ENCODE results near the gene USP17L12.
"Not testable (repeated sequence)": the region's sequence is repeated elsewhere in the genome, so short reads cannot be mapped to it uniquely, and the experiment has no call there.

Gene USP17L12, protein sequence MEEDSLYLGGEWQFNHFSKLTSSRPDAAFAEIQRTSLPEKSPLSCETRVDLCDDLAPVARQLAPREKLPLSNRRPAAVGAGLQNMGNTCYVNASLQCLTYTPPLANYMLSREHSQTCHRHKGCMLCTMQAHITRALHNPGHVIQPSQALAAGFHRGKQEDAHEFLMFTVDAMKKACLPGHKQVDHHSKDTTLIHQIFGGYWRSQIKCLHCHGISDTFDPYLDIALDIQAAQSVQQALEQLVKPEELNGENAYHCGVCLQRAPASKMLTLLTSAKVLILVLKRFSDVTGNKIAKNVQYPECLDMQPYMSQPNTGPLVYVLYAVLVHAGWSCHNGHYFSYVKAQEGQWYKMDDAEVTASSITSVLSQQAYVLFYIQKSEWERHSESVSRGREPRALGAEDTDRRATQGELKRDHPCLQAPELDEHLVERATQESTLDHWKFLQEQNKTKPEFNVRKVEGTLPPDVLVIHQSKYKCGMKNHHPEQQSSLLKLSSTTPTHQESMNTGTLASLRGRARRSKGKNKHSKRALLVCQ

DNA sequence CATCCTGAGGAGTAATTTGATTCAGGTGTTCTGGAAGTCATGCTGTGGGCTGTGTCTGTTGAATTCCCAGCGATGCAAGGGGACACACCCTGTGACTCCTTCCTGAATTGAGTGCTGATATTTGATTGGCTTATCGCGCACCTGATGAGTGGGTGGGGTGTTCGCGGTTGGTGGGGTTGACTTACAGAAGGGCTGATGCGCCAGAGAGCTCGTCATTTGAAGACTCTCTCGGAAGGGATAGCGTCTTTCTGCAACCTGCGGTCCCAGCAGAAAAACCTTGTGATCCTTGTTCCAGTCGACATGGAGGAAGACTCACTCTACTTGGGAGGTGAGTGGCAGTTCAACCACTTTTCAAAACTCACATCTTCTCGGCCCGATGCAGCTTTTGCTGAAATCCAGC lies at the start of gene USP17L12:
Gene USP17L12, plus strand, starts transcription at position 301 of the 400 bp plus-strand sequence. Its CDS starts 0 bp downstream, at position 301.
- not testable (repeated sequence) for DNase-seq (ENCODE audit: low read depth in 2 of 2)

DNA sequence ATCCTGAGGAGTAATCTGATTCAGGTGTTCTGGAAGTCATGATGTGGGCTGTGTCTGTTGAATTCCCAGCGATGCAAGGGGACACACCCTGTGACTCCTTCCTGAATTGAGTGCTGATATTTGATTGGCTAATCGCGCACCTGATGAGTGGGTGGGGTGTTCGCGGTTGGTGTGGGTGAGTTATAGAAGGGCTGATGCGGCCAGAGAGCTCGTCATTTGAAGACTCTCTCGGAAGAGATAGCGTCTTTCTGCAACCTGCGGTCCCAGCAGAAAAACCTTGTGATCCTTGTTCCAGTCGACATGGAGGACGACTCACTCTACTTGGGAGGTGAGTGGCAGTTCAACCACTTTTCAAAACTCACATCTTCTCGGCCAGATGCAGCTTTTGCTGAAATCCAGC lies 9.6 kb upstream of the USP17L12 start, which contains the start of gene USP17L10:
Gene USP17L10, plus strand, starts transcription at position 301 of the 400 bp plus-strand sequence. Its CDS starts 0 bp downstream, at position 301.
- not testable (repeated sequence) for DNase-seq (ENCODE audit: low read depth in 2 of 2)

DNA sequence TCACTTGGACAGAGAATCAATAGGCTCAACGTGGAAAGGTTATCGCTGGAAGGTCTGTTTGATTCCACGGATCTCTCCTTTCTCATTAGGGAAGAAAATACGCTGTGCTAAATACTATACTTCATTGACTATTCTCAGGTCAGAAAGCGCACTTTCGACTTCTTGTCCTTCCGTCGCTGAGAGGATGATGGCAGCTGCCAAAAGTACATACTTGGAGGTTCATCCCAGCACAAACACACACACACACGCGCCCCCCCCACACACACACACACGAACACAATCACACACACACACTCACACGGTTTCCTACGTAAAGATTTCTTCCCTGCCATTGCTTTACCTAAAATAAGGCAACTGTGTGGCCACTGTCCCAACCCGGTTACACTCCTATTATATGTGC lies 5.3 kb upstream of the USP17L12 start:
- DNase-seq (ENCODE audit: low read depth in 2 of 2), result not testable (repeated sequence)

DNA sequence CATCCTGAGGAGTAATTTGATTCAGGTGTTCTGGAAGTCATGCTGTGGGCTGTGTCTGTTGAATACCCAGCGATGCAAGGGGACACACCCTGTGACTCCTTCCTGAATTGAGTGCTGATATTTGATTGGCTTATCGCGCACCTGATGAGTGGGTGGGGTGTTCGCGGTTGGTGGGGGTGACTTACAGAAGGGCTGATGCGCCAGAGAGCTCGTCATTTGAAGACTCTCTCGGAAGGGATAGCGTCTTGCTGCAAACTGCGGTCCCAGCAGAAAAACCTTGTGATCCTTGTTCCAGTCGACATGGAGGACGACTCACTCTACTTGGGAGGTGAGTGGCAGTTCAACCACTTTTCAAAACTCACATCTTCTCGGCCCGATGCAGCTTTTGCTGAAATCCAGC lies 4.8 kb upstream of the USP17L12 start, which contains the start of gene USP17L11:
Gene USP17L11, plus strand, starts transcription at position 301 of the 400 bp plus-strand sequence. Its CDS starts 0 bp downstream, at position 301.
- not testable (repeated sequence) for DNase-seq (ENCODE audit: low read depth in 2 of 2)

DNA sequence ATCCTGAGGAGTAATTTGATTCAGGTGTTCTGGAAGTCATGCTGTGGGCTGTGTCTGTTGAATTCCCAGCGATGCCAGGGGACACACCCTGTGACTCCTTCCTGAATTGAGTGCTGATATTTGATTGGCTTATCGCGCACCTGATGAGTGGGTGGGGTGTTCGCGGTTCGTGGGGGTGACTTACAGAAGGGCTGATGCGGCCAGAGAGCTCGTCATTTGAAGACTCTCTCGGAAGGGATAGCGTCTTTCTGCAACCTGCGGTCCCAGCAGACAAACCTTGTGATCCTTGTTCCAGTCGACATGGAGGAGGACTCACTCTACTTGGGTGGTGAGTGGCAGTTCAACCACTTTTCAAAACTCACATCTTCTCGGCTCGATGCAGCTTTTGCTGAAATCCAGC lies 4.6 kb downstream of the USP17L12 start, which contains the start of gene USP17L13:
Gene USP17L13, plus strand, starts transcription at position 301 of the 400 bp plus-strand sequence. Its CDS starts 0 bp downstream, at position 301.
- not testable (repeated sequence) for DNase-seq (ENCODE audit: low read depth in 2 of 2)

DNA sequence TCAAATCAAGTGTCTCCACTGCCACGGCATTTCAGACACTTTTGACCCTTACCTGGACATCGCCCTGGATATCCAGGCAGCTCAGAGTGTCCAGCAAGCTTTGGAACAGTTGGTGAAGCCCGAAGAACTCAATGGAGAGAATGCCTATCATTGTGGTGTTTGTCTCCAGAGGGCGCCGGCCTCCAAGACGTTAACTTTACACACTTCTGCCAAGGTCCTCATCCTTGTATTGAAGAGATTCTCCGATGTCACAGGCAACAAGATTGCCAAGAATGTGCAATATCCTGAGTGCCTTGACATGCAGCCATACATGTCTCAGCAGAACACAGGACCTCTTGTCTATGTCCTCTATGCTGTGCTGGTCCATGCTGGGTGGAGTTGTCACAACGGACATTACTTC lies 10.3 kb downstream of the USP17L12 start:
- not testable (repeated sequence) for DNase-seq (ENCODE audit: low read depth in 2 of 2)

DNA sequence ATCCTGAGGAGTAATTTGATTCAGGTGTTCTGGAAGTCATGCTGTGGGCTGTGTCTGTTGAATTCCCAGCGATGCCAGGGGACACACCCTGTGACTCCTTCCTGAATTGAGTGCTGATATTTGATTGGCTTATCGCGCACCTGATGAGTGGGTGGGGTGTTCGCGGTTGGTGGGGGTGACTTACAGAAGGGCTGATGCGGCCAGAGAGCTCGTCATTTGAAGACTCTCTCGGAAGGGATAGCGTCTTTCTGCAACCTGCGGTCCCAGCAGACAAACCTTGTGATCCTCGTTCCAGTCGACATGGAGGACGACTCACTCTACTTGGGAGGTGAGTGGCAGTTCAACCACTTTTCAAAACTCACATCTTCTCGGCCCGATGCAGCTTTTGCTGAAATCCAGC lies 14.1 kb downstream of the USP17L12 start, which contains the start of gene USP17L15:
Gene USP17L15, plus strand, starts transcription at position 301 of the 400 bp plus-strand sequence. Its CDS starts 0 bp downstream, at position 301.
- DNase-seq (ENCODE audit: low read depth in 2 of 2), result not testable (repeated sequence)

DNA sequence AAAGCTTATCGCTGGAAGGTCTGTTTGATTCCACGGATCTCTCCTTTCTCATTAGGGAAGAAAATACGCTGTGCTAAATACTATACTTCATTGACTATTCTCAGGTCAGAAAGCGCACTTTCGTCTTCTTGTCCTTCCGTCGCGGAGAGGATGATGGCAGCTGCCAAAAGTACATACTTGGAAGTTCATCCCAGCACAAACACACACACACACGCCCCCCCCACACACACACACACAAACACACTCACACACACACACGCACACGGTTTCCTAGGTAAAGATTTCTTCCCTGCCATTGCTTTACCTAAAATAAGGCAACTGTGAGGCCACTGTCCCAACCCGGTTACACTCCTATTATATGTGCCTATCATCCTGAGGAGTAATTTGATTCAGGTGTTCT lies 18.5 kb downstream of the USP17L12 start:
- not testable (repeated sequence) for DNase-seq (ENCODE audit: low read depth in 2 of 2)

DNA sequence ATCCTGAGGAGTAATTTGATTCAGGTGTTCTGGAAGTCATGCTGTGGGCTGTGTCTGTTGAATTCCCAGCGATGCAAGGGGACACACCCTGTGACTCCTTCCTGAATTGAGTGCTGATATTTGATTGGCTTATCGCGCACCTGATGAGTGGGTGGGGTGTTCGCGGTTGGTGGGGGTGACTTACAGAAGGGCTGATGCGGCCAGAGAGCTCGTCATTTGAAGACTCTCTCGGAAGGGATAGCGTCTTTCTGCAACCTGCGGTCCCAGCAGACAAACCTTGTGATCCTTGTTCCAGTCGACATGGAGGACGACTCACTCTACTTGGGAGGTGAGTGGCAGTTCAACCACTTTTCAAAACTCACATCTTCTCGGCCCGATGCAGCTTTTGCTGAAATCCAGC lies 23.6 kb downstream of the USP17L12 start, which contains the start of gene USP17L17:
Gene USP17L17, plus strand, starts transcription at position 301 of the 400 bp plus-strand sequence. Its CDS starts 0 bp downstream, at position 301.
- DNase-seq (ENCODE audit: low read depth in 2 of 2), result not testable (repeated sequence)

DNA sequence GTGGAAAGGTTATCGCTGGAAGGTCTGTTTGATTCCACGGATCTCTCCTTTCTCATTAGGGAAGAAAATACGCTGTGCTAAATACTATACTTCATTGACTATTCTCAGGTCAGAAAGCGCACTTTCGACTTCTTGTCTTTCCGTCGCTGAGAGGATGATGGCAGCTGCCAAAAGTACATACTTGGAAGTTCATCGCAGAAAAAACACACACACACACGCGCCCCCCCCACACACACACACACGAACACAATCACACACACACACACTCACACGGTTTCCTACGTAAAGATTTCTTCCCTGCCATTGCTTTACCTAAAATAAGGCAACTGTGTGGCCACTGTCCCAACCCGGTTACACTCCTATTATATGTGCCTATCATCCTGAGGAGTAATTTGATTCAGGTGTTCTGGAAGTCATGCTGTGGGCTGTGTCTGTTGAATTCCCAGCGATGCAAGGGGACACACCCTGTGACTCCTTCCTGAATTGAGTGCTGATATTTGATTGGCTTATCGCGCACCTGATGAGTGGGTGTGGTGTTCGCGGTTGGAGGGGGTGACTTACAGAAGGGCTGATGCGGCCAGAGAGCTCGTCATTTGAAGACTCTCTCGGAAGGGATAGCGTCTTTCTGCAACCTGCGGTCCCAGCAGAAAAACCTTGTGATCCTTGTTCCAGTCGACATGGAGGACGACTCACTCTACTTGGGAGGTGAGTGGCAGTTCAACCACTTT lies 28.2 kb downstream of the USP17L12 start, which contains the start of gene USP17L18:
Gene USP17L18, plus strand, starts transcription at position 678 of the 728 bp plus-strand sequence. Its CDS starts 0 bp downstream, at position 678.
- DNase-seq (ENCODE audit: low read depth in 2 of 2), result not testable (repeated sequence)

DNA sequence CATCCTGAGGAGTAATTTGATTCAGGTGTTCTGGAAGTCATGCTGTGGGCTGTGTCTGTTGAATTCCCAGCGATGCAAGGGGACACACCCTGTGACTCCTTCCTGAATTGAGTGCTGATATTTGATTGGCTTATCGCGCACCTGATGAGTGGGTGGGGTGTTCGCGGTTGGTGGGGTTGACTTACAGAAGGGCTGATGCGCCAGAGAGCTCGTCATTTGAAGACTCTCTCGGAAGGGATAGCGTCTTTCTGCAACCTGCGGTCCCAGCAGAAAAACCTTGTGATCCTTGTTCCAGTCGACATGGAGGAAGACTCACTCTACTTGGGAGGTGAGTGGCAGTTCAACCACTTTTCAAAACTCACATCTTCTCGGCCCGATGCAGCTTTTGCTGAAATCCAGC lies 33.1 kb downstream of the USP17L12 start, which contains the start of gene USP17L19:
Gene USP17L19, plus strand, starts transcription at position 301 of the 400 bp plus-strand sequence. Its CDS starts 0 bp downstream, at position 301.
- DNase-seq (ENCODE audit: low read depth in 2 of 2), result not testable (repeated sequence)

DNA sequence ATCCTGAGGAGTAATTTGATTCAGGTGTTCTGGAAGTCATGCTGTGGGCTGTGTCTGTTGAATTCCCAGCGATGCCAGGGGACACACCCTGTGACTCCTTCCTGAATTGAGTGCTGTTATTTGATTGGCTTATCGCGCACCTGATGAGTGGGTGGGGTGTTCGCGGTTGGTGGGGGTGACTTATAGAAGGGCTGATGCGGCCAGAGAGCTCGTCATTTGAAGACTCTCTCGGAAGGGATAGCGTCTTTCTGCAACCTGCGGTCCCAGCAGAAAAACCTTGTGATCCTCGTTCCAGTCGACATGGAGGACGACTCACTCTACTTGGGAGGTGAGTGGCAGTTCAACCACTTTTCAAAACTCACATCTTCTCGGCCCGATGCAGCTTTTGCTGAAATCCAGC lies 37.9 kb downstream of the USP17L12 start, which contains the start of gene USP17L20:
Gene USP17L20, plus strand, starts transcription at position 301 of the 400 bp plus-strand sequence. Its CDS starts 0 bp downstream, at position 301.
- DNase-seq (ENCODE audit: low read depth in 2 of 2), result not testable (repeated sequence)

DNA sequence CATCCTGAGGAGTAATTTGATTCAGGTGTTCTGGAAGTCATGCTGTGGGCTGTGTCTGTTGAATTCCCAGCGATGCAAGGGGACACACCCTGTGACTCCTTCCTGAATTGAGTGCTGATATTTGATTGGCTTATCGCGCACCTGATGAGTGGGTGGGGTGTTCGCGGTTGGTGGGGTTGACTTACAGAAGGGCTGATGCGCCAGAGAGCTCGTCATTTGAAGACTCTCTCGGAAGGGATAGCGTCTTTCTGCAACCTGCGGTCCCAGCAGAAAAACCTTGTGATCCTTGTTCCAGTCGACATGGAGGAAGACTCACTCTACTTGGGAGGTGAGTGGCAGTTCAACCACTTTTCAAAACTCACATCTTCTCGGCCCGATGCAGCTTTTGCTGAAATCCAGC lies 42.6 kb downstream of the USP17L12 start, which contains the start of gene USP17L21:
Gene USP17L21, plus strand, starts transcription at position 301 of the 400 bp plus-strand sequence. Its CDS starts 0 bp downstream, at position 301.
- DNase-seq (ENCODE audit: low read depth in 2 of 2), result not testable (repeated sequence)

DNA sequence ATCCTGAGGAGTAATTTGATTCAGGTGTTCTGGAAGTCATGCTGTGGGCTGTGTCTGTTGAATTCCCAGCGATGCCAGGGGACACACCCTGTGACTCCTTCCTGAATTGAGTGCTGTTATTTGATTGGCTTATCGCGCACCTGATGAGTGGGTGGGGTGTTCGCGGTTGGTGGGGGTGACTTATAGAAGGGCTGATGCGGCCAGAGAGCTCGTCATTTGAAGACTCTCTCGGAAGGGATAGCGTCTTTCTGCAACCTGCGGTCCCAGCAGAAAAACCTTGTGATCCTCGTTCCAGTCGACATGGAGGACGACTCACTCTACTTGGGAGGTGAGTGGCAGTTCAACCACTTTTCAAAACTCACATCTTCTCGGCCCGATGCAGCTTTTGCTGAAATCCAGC lies 47.4 kb downstream of the USP17L12 start, which contains the start of gene USP17L22:
Gene USP17L22, plus strand, starts transcription at position 301 of the 400 bp plus-strand sequence. Its CDS starts 0 bp downstream, at position 301.
- DNase-seq (ENCODE audit: low read depth in 2 of 2), result not testable (repeated sequence)

Data from stimulated activated CD4-positive, alpha-beta T cell treated with anti-CD3 and anti-CD28 coated beads, Interleukin-1b, Interleukin-23, amount 100 ng/mL, for 4 hours (primary cell).